Thyroid gland (tissue), 4 donors: ENCODE results near the gene RHEB.

Source experiments
- POLR2A ChIP-seq, 2 donors: fragments of 450-650 bp; IDR thresholded peaks; one replicate each; pipeline ENCODE4 v1.6.1; 2017; ENCODE audit warnings: antibody characterized with exemption in 2 of 2, mild to moderate bottlenecking in 2 of 2, moderate library complexity in 1 of 2
- TF ChIP-seq, protein P1 (sequence below), 6 experiments: fragments of 200-600 bp in 3 of 6; fragments of 450-650 bp in 3 of 6; sonication (generic) in 3 of 6; IDR thresholded peaks; one replicate each; pipeline ENCODE4 v1.5.1; 2016 to 2019; ENCODE audit warnings: antibody characterized with exemption in 6 of 6, mild to moderate bottlenecking in 2 of 6, inconsistent platforms in 1 of 6, moderate library complexity in 1 of 6

DNA sequence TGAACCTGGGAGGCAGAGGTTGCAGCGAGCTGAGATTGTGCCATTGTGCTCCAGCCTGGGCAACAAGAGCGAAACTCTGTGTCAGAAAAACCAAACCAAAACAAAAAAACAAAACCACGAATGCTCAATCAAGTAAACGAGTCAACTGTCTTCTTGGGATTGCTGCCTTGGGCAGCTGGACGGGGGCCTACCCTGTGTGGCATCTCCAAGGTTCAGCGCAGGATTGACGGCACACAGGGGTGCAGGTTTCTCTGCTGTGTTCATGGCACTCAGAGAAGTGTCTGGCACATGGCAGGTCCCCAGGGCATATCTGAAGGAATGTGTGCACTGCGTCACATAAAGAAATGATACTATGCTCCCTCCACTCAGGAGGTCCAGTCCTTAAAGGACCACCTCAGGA lies 54.5 kb downstream of the RHEB start:
- TF ChIP-seq, protein P1, sequence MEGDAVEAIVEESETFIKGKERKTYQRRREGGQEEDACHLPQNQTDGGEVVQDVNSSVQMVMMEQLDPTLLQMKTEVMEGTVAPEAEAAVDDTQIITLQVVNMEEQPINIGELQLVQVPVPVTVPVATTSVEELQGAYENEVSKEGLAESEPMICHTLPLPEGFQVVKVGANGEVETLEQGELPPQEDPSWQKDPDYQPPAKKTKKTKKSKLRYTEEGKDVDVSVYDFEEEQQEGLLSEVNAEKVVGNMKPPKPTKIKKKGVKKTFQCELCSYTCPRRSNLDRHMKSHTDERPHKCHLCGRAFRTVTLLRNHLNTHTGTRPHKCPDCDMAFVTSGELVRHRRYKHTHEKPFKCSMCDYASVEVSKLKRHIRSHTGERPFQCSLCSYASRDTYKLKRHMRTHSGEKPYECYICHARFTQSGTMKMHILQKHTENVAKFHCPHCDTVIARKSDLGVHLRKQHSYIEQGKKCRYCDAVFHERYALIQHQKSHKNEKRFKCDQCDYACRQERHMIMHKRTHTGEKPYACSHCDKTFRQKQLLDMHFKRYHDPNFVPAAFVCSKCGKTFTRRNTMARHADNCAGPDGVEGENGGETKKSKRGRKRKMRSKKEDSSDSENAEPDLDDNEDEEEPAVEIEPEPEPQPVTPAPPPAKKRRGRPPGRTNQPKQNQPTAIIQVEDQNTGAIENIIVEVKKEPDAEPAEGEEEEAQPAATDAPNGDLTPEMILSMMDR (IDR thresholded peaks at IDR 0.05), result no peak
- TF ChIP-seq POLR2A (IDR thresholded peaks at IDR 0.05), result no peak
